Ectodermal cell (in vitro differentiated cells): ENCODE results near the gene MAGI2.

Experiments
- H3K27ac ChIP-seq: 2 replicates; pipeline ENCODE4 v1.7.0; 2013; ENCODE audit warnings: mild to moderate bottlenecking, low read depth, low read length; ENCODE audit not compliant: insufficient read depth, poor library complexity, severe bottlenecking
- H3K27me3 ChIP-seq: 2 replicates; pipeline ENCODE4 v1.7.0; 2013; ENCODE audit warnings: mild to moderate bottlenecking, low read length; ENCODE audit not compliant: insufficient read depth, control insufficient read depth, poor library complexity, severe bottlenecking
- H3K36me3 ChIP-seq: one replicate; pipeline ENCODE4 v1.7.0; 2013; ENCODE audit warnings: low read length; ENCODE audit not compliant: control insufficient read depth, insufficient read depth
- H3K4me1 ChIP-seq: one replicate; pipeline ENCODE4 v1.7.0; 2013; ENCODE audit warnings: low read length; ENCODE audit not compliant: control insufficient read depth, insufficient read depth
- H3K4me3 ChIP-seq: 2 replicates; pipeline ENCODE4 v1.7.0; 2013; ENCODE audit warnings: low read depth, low read length, control low read depth; ENCODE audit not compliant: insufficient read depth
- H3K9me3 ChIP-seq: 2 replicates; pipeline ENCODE4 v1.7.0; 2013; ENCODE audit warnings: mild to moderate bottlenecking, low read length, moderate library complexity; ENCODE audit not compliant: control insufficient read depth
- WGBS, 2 experiments: methylation state at CpG; one replicate each; pipeline ENCODE4 v1.1.7; 2013; ENCODE audit warnings: missing lambda C conversion rate in 2 of 2; 5-methylcytosine and 5-hydroxymethylcytosine counted together

Gene MAGI2

DNA sequence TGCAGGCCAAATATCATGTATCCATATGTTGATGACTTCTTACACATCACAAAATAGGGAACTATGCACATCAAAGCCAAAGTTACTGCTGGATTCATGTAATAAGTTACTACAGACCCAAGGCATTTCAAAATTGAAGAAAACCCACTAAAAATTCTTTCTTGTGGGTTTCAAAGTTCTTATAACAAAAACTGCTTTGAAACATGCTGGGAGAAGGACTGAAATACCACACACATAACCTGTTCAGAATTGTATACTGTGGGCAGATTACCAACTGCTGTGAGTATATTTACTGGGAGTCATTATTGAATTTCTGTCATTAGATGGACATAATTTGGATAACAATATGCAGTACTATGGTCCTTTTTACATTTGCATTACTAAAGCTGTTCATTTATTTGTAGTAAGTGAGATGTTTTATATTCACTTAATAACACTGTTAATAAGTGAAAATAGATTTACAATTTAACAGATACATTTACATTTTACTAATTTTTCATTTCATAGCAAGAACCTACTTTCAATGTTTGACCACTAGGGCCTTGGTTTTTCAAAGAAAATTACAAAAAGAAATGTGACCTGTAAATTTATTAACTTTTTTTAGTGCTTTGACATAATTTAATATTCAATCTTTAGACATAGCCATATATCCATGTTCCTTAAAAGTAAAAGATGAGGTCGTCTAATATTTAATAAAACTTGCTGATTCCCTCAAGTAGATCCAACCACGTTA lies 132.6 kb downstream of the MAGI2 start:
- Histone ChIP-seq H3K36me3 (no peaks in the 10 kb centered on the region), H3K27me3 (no peaks in the 10 kb centered on the region), H3K27ac (no peak overlapping the region), H3K4me3 (no peak overlapping the region), H3K4me1 (no peaks in the 10 kb centered on the region), H3K9me3 (no peaks in the 10 kb centered on the region)
- 38% methylated on average over 1 of the region's 2 CpGs; no CpG with 5 or more reads in 1 of the 2 experiments for WGBS, 2 experiments

DNA sequence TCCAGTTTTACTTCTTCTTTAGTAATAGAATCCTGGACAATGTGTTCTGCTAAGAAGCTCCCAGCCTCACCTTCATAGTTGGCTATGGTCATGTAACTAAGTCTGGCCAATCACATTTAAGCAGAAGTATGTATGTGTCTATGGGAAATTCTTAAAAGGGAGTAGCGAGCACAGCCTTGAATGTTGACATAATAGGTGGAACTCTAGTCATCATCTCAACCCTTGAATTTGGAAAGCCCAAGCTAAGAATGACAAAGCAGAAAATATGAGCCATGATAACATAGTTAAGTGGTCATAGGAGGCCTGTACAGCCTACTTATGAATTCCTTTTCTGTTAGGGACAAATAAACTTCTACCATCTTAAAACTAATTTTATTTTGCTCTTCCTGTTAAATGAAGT lies 134.1 kb downstream of the MAGI2 start:
- Histone ChIP-seq H3K4me3 (no peak overlapping the region), H3K27me3 (no peaks in the 10 kb centered on the region), H3K9me3 (no peaks in the 10 kb centered on the region), H3K36me3 (no peaks in the 10 kb centered on the region), H3K27ac (no peak overlapping the region), H3K4me1 (no peaks in the 10 kb centered on the region)
- 97% methylated on average over 1 of the region's 1 CpG; no CpG with 5 or more reads in 1 of the 2 experiments for WGBS, 2 experiments

DNA sequence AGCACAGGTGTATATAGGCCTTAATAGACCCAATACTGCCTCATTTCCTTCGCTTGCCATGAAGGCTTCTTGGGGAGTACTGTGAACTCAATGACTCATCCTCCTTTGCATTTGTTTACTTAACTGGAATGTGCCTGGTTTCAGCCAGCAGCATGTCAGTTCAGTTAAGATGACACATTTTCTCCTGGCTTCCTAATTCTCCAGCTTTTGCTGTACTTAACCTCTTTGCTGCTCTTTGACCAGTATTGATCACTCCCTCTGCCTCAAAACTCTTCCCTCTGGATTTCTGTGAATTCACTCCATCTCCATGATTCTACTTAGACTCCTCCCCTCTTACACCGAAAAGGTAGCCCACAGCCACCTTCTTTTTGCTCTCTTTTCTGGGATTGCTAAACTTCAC lies 135.7 kb downstream of the MAGI2 start:
- Histone ChIP-seq H3K36me3 (no peaks in the 10 kb centered on the region), H3K27ac (no peak overlapping the region), H3K27me3 (no peaks in the 10 kb centered on the region), H3K9me3 (no peaks in the 10 kb centered on the region), H3K4me3 (no peak overlapping the region), H3K4me1 (no peaks in the 10 kb centered on the region)
- 49 to 59% methylated on average over 2 of the region's 2 CpGs for WGBS, 2 experiments

DNA sequence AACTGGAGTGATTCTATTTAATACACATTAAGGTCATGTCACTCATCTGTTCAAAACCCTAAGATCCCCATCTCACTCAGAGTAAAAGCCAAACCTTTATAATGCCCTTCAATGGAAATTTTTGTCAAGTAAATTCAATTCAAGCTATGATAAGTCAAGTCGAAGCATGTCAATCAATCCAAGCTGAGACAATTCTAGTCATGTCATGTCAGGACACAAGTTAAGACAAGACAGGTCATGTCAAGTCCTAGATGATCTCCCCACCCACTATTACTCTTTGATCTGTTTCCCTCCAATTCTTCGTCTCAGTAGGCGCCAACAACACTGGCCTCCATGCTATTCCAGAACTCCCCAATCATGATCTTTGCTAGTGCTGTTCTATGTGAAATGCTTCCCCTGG lies 141.4 kb downstream of the MAGI2 start:
- H3K27me3 ChIP-seq = no peaks in the 10 kb centered on the region
- no peak overlapping the region for H3K4me3 ChIP-seq
- H3K4me1 ChIP-seq = no peaks in the 10 kb centered on the region
- no peaks in the 10 kb centered on the region for H3K36me3 ChIP-seq
- no peak overlapping the region for H3K27ac ChIP-seq
- 88 to 92% methylated on average over 3 of the region's 3 CpGs for WGBS, 2 experiments
- no peaks in the 10 kb centered on the region for H3K9me3 ChIP-seq

DNA sequence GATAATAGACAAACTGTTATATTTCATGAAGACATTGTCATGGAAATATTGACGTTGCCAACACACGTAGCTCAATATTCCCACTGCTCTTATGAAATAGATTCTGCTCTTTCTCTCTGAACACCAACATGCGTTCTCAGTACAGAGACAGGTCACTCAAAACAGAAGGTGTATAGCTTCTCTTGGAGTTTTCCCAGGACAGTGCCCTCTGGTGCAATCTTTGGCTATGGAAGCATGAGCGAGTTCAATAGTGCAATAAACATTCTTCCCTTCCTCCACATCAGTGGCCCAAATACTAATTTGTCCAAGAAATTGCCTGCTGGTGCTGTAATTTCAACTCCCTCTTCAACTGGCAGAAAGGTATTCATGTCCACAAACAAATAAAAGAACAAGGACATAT lies 145.3 kb downstream of the MAGI2 start:
- no peak overlapping the region for H3K4me3 ChIP-seq
- WGBS, 2 experiments = 88 to 89% methylated on average over 4 of the region's 4 CpGs

DNA sequence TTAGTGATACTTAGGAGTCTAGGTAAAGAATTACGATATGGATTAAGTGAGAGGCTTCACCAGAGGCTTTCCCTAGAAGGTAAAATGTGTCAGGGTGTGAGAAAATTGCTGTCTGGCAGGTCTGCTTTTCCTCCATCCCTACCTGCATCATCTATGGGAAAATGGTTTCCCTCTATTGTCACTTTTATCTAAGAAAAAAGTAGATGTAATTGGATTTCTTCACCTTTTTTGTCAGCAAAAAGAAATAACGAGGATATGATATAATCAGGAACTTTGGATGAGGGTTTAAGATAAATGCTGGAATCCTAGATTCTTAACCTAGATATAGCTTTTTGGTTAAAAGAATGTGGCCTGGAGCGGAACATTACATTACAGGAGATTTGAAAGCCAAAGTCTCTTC lies 146.1 kb downstream of the MAGI2 start:
- WGBS, 2 experiments = 75 to 100% methylated on average over 2 to 3 of the region's 3 CpGs
- Histone ChIP-seq H3K9me3 (no peaks in the 10 kb centered on the region), H3K27ac (no peak overlapping the region), H3K36me3 (no peaks in the 10 kb centered on the region), H3K4me1 (no peaks in the 10 kb centered on the region), H3K27me3 (no peaks in the 10 kb centered on the region), H3K4me3 (no peak overlapping the region)

More for the DNA sequence above, 145.3 kb downstream of the MAGI2 start:
- no peaks in the 10 kb centered on the region for H3K9me3 ChIP-seq
- no peak overlapping the region for H3K27ac ChIP-seq
- no peaks in the 10 kb centered on the region for H3K4me1 ChIP-seq
- no peaks in the 10 kb centered on the region for H3K36me3 ChIP-seq
- no peaks in the 10 kb centered on the region for H3K27me3 ChIP-seq

DNA sequence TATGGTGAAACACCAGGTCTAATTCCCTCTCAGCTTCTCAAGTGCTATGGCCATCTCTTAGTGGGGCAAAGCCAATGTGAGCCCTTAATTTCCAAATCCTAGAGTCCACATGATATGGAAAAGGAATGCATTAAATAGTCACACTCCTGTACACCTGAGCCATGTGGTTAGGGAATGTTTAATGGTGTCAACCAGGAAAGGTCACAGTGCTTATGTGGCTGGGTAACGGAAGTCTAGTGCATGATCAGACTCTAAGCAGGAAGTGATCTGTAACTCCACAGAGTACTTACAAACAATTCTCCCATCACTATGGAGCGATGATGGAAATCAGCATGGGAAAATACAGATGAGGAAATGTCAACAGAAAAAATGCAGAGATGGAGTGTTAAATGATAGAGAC lies 148.8 kb downstream of the MAGI2 start:
- H3K9me3 ChIP-seq = no peaks in the 10 kb centered on the region
- no peak overlapping the region for H3K4me3 ChIP-seq

DNA sequence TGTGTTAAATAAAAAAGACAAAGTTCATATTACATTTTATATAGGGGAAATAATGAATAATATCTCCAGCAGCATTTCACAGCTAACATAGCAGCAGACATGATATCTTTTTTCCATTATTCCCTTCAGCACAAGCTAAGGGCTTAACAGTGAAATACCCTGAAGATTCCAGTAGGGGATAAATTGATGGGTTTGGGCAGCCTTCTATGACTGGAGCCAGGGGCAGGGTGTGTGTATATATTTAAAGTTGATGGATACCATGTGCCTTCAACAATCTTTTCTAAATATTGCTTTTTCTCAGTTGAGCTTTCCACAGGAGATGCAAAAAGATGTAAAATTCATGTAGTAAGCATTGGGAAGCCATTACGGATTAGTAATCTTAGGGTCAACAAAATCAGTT lies 151.2 kb downstream of the MAGI2 start:
- 84 to 98% methylated on average over 1 of the region's 1 CpG for WGBS, 2 experiments
- Histone ChIP-seq H3K27me3 (no peaks in the 10 kb centered on the region), H3K9me3 (no peaks in the 10 kb centered on the region), H3K4me3 (no peak overlapping the region), H3K27ac (no peak overlapping the region), H3K36me3 (no peaks in the 10 kb centered on the region), H3K4me1 (no peaks in the 10 kb centered on the region)

More for the DNA sequence above, 148.8 kb downstream of the MAGI2 start:
- WGBS, 2 experiments = 100% methylated on average over 2 of the region's 2 CpGs
- Histone ChIP-seq H3K4me1 (no peaks in the 10 kb centered on the region), H3K27me3 (no peaks in the 10 kb centered on the region), H3K27ac (no peak overlapping the region), H3K36me3 (no peaks in the 10 kb centered on the region)

DNA sequence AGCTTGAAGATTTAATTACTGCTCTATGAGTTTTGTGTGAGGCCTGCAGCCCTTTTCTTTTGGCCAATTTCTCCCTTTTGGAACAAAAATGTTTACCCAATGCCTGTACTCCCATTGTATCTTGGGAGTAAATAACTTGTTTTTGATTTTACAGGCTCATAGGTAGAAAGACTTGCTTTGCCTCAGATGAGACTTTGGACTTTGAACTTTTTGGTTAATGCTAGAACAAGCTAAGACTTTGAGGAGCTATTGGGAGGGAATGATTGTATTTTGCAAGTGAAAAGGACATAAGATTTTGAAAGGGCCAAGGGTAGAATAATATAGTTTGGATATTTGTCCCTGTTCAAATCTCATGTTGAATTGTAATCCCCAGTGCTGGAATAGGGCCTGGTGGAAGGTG lies 152.0 kb downstream of the MAGI2 start:
- no peak overlapping the region for H3K4me3 ChIP-seq
- no peaks in the 10 kb centered on the region for H3K4me1 ChIP-seq
- no peaks in the 10 kb centered on the region for H3K36me3 ChIP-seq
- no peaks in the 10 kb centered on the region for H3K9me3 ChIP-seq
- no peak overlapping the region for H3K27ac ChIP-seq
- no peaks in the 10 kb centered on the region for H3K27me3 ChIP-seq

DNA sequence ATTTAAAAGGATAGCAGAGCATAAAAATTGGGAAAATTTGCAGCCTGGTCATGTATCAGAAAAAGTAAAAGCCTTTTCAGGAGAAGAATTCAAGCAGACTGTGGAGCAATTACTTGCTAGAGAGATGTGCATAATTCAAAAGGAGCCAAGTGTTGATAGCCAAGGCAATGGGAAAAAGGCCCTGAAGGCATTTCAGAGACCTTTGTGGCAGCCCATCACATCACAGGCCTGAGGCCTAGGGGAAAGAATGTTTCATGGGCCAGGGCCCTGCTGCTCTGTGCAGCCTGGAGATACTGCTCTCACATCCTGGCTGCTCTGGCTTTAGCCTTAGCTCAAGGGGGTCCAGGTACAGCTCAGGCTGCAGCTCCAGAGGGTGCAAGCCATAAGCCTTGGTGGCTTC lies 152.9 kb downstream of the MAGI2 start:
- no peak overlapping the region for H3K27ac ChIP-seq
- no peak overlapping the region for H3K4me3 ChIP-seq
- no peaks in the 10 kb centered on the region for H3K36me3 ChIP-seq
- H3K27me3 ChIP-seq = no peaks in the 10 kb centered on the region
- no peaks in the 10 kb centered on the region for H3K4me1 ChIP-seq
- H3K9me3 ChIP-seq = no peaks in the 10 kb centered on the region
